BJ (cell line): Measurements from ENCODE around the gene HDAC9. TPM values are rescaled to one million over a fixed set of nuclear protein-coding genes. Genes with fewer than 3 reads are reported as not detected.

Source experiments
- CTCF ChIA-PET: fragments of 350-600 bp; formaldehyde crosslinking; extraction: SDS; loops from one replicate; lab custom pipeline; 2021; ENCODE audit warnings: antibody characterized with exemption, inconsistent platforms; lab: Yijun Ruan, JAX
- POLR2A ChIA-PET: fragments of 300-600 bp; sonication (Branson Sonifier 250); formaldehyde crosslinking; extraction: SDS; loops from one replicate; lab custom pipeline; 2021; ENCODE audit warnings: antibody characterized with exemption; lab: Charles Lee
- DNase-seq: peaks from one replicate; pipeline ENCODE4 v3.0.0-alpha.2; 2011; ENCODE audit warnings: low read depth
- H3K27me3 ChIP-seq: 2 replicates; pipeline ENCODE4 v1.6.0; 2011; ENCODE audit warnings: low read length; ENCODE audit not compliant: control insufficient read depth, insufficient read depth
- H3K36me3 ChIP-seq: 2 replicates; pipeline ENCODE4 v1.5.1; 2011; ENCODE audit warnings: low read length; ENCODE audit not compliant: control insufficient read depth, insufficient read depth
- H3K4me3 ChIP-seq: 2 replicates; pipeline ENCODE4 v1.5.1; 2011; ENCODE audit warnings: low read depth, mild to moderate bottlenecking, control low read depth, low read length
- CTCF ChIP-seq: IDR thresholded peaks from 2 replicates; pipeline ENCODE4 v1.5.1; 2011; ENCODE audit warnings: low read depth, mild to moderate bottlenecking, control low read depth, inconsistent platforms, low read length, moderate library complexity; ENCODE audit not compliant: insufficient read depth
- polyA plus RNA-seq: library from polyadenylated mRNA; depleted of rRNA; stranded (reverse); fragments of >200 nt; gene quantifications from 2 replicates; pipeline ENCODE4 v1.2.3, GENCODE V29; 2011

Gene HDAC9
- polyA plus RNA-seq, 1 experiment = 14.7 TPM

DNA sequence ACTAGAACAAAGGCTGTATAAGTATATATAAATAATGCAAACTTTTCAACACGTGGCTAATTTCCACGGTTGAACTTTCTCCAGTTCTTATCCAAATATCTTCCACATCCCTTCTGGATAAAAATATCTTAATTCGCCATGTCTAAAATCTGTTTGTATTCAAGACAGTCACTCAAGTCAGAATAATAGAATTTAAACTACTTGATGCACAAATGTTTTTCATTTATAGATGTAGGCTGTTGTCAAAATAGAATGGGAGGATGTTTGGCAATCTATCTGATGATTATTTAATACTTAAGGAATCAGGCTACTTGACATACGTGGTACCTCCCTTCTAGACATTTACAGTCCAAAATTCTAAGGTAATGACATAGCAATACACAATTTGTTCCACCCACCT is 417.6 kb downstream of the HDAC9 start:
- DNase-seq = no peak
- ChIA-PET POLR2A (no interaction called here), CTCF (no interaction called here)
- Histone ChIP-seq H3K4me3 (no peak overlapping the region), H3K36me3 (no peaks in the 10 kb centered on the region), H3K27me3 (no peaks in the 10 kb centered on the region)
- no peak for TF ChIP-seq CTCF

DNA sequence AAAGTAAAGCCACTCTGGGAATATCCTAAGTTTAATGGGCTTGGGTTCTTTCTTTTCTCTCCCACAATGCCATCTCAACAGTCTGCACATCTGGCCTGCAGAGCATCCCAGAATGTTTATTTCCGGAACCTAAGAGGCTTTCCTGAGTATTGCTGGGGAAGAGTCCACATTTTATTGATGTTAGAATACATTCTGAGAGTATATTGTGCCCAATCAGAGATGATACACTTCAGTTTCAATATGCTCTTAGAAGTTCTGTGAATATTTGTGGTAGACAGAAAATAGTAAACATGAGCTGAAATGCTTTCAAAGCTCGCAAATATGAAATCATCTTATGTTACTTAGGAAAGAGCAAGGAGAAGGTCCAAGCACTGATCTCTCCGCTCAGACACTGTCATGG is 421.3 kb downstream of the HDAC9 start:
- no peak for TF ChIP-seq CTCF
- ChIA-PET POLR2A (no interaction called here), CTCF (interaction anchor here (0.7 kb wide), 1 partner anchor 30 kb away, joined by 3 read pairs; no protein-coding TSS in a partner anchor)
- Histone ChIP-seq H3K27me3 (no peaks in the 10 kb centered on the region), H3K36me3 (no peaks in the 10 kb centered on the region), H3K4me3 (no peak overlapping the region)
- peak; percentile 59 for DNase-seq

DNA sequence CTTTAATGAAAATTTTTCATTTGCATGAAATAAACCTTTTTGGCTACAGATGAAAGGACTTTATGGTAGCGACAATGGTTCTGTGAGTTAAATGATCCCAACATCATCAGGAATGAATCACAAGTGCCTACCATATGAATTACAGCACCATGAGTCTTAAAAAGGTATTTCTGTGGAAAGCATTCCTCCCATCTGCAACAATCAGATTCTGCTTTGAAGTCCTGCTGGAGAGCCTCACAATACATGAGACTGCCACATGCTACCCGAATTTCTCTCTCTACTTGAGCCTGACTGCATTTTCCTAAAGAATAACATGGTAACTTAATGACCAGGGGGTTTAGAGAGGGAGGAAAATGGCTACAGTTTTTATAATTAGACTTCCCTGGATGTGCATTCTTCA is 431.6 kb downstream of the HDAC9 start:
- CTCF ChIA-PET = no interaction called here
- peak; percentile 9 for DNase-seq
- no peak for TF ChIP-seq CTCF

GRCh38 chr7:18936265-18936664 is 440.7 kb downstream of the HDAC9 start:
- no peak for TF ChIP-seq CTCF
- no peak for DNase-seq
- H3K4me3 ChIP-seq = no peak overlapping the region
- H3K27me3 ChIP-seq = no peaks in the 10 kb centered on the region
- no peaks in the 10 kb centered on the region for H3K36me3 ChIP-seq
- ChIA-PET CTCF (no interaction called here), POLR2A (no interaction called here)

More for the DNA sequence above, 431.6 kb downstream of the HDAC9 start:
- Histone ChIP-seq H3K27me3 (no peaks in the 10 kb centered on the region), H3K4me3 (no peak overlapping the region), H3K36me3 (no peaks in the 10 kb centered on the region)
- POLR2A ChIA-PET = no interaction called here

DNA sequence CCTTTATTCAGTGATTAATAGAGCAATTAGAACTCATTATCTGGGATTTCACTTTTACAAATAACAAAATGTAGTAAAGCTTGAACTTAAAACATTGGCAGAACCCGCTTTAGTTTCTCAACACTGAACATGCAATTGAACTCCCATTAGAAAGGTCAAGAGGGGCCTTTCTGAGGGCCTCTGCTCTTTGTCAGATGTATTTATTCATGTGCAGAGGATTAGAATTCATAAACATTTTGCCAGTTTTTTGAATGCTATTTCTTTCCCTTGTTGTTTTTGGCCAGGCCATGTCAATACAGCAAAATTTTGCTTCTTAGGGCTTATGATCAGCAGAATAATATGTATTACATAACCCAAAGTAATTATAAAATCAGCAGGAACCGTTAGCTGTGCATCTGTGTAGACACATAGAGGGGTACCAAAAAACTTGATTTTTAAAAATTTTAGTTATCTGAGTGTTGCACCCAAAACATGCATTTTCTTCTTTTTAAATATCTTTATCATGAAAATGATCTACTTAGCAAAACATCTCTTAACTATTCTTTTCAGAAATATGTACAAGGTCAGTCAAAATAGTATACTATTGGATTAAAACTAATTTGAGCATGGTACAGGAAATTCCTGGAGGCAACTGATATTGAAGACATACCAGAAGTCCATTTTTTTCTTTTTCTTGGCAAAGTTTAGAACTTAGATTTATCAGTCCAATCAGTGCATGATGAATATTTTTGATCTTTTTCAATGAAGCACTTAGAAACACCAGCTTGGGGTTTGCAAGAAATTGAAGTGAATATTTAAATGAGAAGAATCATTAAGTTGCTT is 444.4 kb downstream of the HDAC9 start:
- H3K27me3 ChIP-seq = no peaks in the 10 kb centered on the region
- POLR2A ChIA-PET = no interaction called here
- no peak for DNase-seq
- no peak for TF ChIP-seq CTCF
- H3K4me3 ChIP-seq = no peak overlapping the region
- CTCF ChIA-PET = no interaction called here
- H3K36me3 ChIP-seq = no peaks in the 10 kb centered on the region
